ENCODE measurements around the gene ATG4A.

ATG4A gene

GRCh38 chrX:108171671-108172070 is 80.1 kb downstream of the ATG4A start:
- no peak for DNase-seq

- no peak for DNase-seq
Measured at GRCh38 chrX:108173874-108174273, 82.3 kb downstream of the ATG4A start.

GRCh38 chrX:108177351-108178142 is 86.0 kb downstream of the ATG4A start:
- no peak for DNase-seq

- DNase-seq: no peak
Measured at GRCh38 chrX:108178143-108178498, 86.5 kb downstream of the ATG4A start.

GRCh38 chrX:108186811-108187210 is 95.2 kb downstream of the ATG4A start:
- no peak for DNase-seq

- no peak for DNase-seq
Measured at GRCh38 chrX:108198420-108198819, 106.8 kb downstream of the ATG4A start.

- DNase-seq: no peak
Measured at GRCh38 chrX:108199041-108199440, 107.5 kb downstream of the ATG4A start.

GRCh38 chrX:108199691-108200090 is 108.1 kb downstream of the ATG4A start:
- DNase-seq: peak in 1 of 2 experiments; percentile 53

- DNase-seq: no peak
Measured at GRCh38 chrX:108203540-108203939, 112.0 kb downstream of the ATG4A start.

Data from NCI-H446 (cell line).